Measurements from ENCODE around the gene PIP5K1C. TPM values are rescaled to one million over a fixed set of nuclear protein-coding genes. Genes with fewer than 3 reads are reported as not detected.

The PIP5K1C gene
- total RNA-seq, 1 donor from 2014 or later: 8.6 TPM

- H3K9me3 Mint-ChIP-seq: no peaks in the 10 kb centered on the region
- no peak overlapping the region for H3K4me3 Mint-ChIP-seq
- H3K36me3 ChIP-seq: no peaks in the 10 kb centered on the region
Measured at GRCh38 chr19:3695986-3696659, 4.1 kb downstream of the PIP5K1C start.

GRCh38 chr19:3695124-3695733, 5.0 kb downstream of the PIP5K1C start:
- DNase-seq (ENCODE audit: low spot score): no peak

More at GRCh38 chr19:3695986-3696659, 4.1 kb downstream of the PIP5K1C start:
- peaks cover 74% of the 10 kb centered on the region for H4K20me1 ChIP-seq (ENCODE audit: low read depth)
- Mint-ChIP-seq H3K27me3 (ENCODE audit: insufficient read depth, low read depth) (peaks cover 2% of the 10 kb centered on the region), H3K4me1 (peaks cover 17% of the 10 kb centered on the region), H3K27ac (no peak overlapping the region), H3K36me3 (peaks cover 5% of the 10 kb centered on the region)
- H3K4me2 ChIP-seq: no peak overlapping the region
- no peak overlapping the region for H3K27ac ChIP-seq
- H3K4me1 ChIP-seq: peaks cover 9% of the 10 kb centered on the region
- H2AFZ ChIP-seq (replicated peaks): no peak overlapping the region
- peaks cover 82% of the 10 kb centered on the region for H3K79me2 ChIP-seq (ENCODE audit: low read depth)
- no peaks in the 10 kb centered on the region for H3K27me3 ChIP-seq
- TF ChIP-seq EZH2 (IDR thresholded peaks at IDR 0.05) (no peak), EZH2phosphoT487 (IDR thresholded peaks at IDR 0.05) (no peak), CTCF (IDR thresholded peaks at IDR 0.05) (no peak)
- H3K9me3 ChIP-seq (ENCODE audit: low read depth): no peaks in the 10 kb centered on the region
- H3F3A ChIP-seq (ENCODE audit: low read depth): peaks cover 3% of the 10 kb centered on the region
- no peak overlapping the region for H3K4me3 ChIP-seq
- no peak overlapping the region for H3K9ac ChIP-seq
- no peak for DNase-seq (ENCODE audit: low spot score)

GRCh38 chr19:3694361-3695123, 5.7 kb downstream of the PIP5K1C start:
- peaks cover 3% of the 10 kb centered on the region for H3K9me3 Mint-ChIP-seq
- H3K36me3 Mint-ChIP-seq: peaks cover 16% of the 10 kb centered on the region
- Histone ChIP-seq H3K27ac (no peak overlapping the region), H3K9ac (no peak overlapping the region), H2AFZ (replicated peaks) (no peak overlapping the region), H3K27me3 (no peaks in the 10 kb centered on the region), H3K4me1 (peaks cover 7% of the 10 kb centered on the region), H3F3A (ENCODE audit: low read depth) (no peaks in the 10 kb centered on the region), H3K4me2 (no peak overlapping the region), H3K9me3 (ENCODE audit: low read depth) (no peaks in the 10 kb centered on the region), H3K79me2 (ENCODE audit: low read depth) (peaks cover 93% of the 10 kb centered on the region), H3K36me3 (no peaks in the 10 kb centered on the region), H3K4me3 (no peak overlapping the region), H4K20me1 (ENCODE audit: low read depth) (peaks cover 71% of the 10 kb centered on the region)
- H3K4me1 Mint-ChIP-seq: peaks cover 16% of the 10 kb centered on the region
- DNase-seq (ENCODE audit: low spot score): no peak
- TF ChIP-seq EZH2 (IDR thresholded peaks at IDR 0.05) (no peak), CTCF (IDR thresholded peaks at IDR 0.05) (no peak), EZH2phosphoT487 (IDR thresholded peaks at IDR 0.05) (no peak)
- peaks cover 2% of the 10 kb centered on the region for H3K27me3 Mint-ChIP-seq (ENCODE audit: insufficient read depth, low read depth)
- H3K4me3 Mint-ChIP-seq: no peak overlapping the region
- no peak overlapping the region for H3K27ac Mint-ChIP-seq

More at GRCh38 chr19:3695124-3695733, 5.0 kb downstream of the PIP5K1C start:
- Histone ChIP-seq H3K27me3 (no peaks in the 10 kb centered on the region), H3K4me2 (no peak overlapping the region), H3K27ac (no peak overlapping the region), H2AFZ (replicated peaks) (no peak overlapping the region), H3K79me2 (ENCODE audit: low read depth) (peaks cover 91% of the 10 kb centered on the region), H3K4me3 (no peak overlapping the region), H3K36me3 (no peaks in the 10 kb centered on the region), H3K9ac (no peak overlapping the region), H3F3A (ENCODE audit: low read depth) (no peaks in the 10 kb centered on the region), H3K4me1 (peaks cover 9% of the 10 kb centered on the region), H4K20me1 (ENCODE audit: low read depth) (peaks cover 74% of the 10 kb centered on the region), H3K9me3 (ENCODE audit: low read depth) (no peaks in the 10 kb centered on the region)
- peaks cover 12% of the 10 kb centered on the region for H3K36me3 Mint-ChIP-seq
- no peak overlapping the region for H3K27ac Mint-ChIP-seq
- no peak overlapping the region for H3K4me3 Mint-ChIP-seq
- H3K27me3 Mint-ChIP-seq (ENCODE audit: insufficient read depth, low read depth): peaks cover 2% of the 10 kb centered on the region
- H3K4me1 Mint-ChIP-seq: peaks cover 14% of the 10 kb centered on the region
- TF ChIP-seq CTCF (IDR thresholded peaks at IDR 0.05) (no peak), EZH2 (IDR thresholded peaks at IDR 0.05) (no peak), EZH2phosphoT487 (IDR thresholded peaks at IDR 0.05) (no peak)
- H3K9me3 Mint-ChIP-seq: peaks cover 3% of the 10 kb centered on the region
